ENCODE results near the gene COL23A1.

The COL23A1 gene

GRCh38 chr5:178418031-178418430, 172.2 kb downstream of the COL23A1 start:
- H3K9me3 ChIP-seq (ENCODE audit: insufficient read depth, low read depth, low read length), result no peaks in the 10 kb centered on the region
- H3K4me3 ChIP-seq (ENCODE audit: low read length), result no peak overlapping the region
- no peaks in the 10 kb centered on the region for H3K36me3 ChIP-seq (ENCODE audit: insufficient read depth, low read depth, low read length)
- peaks cover 25% of the 10 kb centered on the region for H3K4me1 ChIP-seq (ENCODE audit: insufficient read depth, low read length)
- no peak overlapping the region for H3K27ac ChIP-seq (ENCODE audit: low read length)
- no peaks in the 10 kb centered on the region for H3K27me3 ChIP-seq (ENCODE audit: insufficient read depth, low read length)
- no peak overlapping the region for H3K9ac ChIP-seq (ENCODE audit: low read depth, low read length)

- Histone ChIP-seq H3K4me1 (ENCODE audit: insufficient read depth, low read length) (peaks cover 24% of the 10 kb centered on the region), H3K36me3 (ENCODE audit: insufficient read depth, low read depth, low read length) (no peaks in the 10 kb centered on the region), H3K27me3 (ENCODE audit: insufficient read depth, low read length) (no peaks in the 10 kb centered on the region), H3K9me3 (ENCODE audit: insufficient read depth, low read depth, low read length) (no peaks in the 10 kb centered on the region), H3K4me3 (ENCODE audit: low read length) (no peak overlapping the region), H3K27ac (ENCODE audit: low read length) (no peak overlapping the region), H3K9ac (ENCODE audit: low read depth, low read length) (no peak overlapping the region)
Measured at GRCh38 chr5:178417391-178417811, 172.8 kb downstream of the COL23A1 start.

GRCh38 chr5:178416919-178417318, 173.3 kb downstream of the COL23A1 start:
- Histone ChIP-seq H3K9me3 (ENCODE audit: insufficient read depth, low read depth, low read length) (no peaks in the 10 kb centered on the region), H3K4me1 (ENCODE audit: insufficient read depth, low read length) (peaks cover 19% of the 10 kb centered on the region), H3K4me3 (ENCODE audit: low read length) (no peak overlapping the region), H3K36me3 (ENCODE audit: insufficient read depth, low read depth, low read length) (no peaks in the 10 kb centered on the region), H3K27ac (ENCODE audit: low read length) (no peak overlapping the region), H3K27me3 (ENCODE audit: insufficient read depth, low read length) (no peaks in the 10 kb centered on the region), H3K9ac (ENCODE audit: low read depth, low read length) (no peak overlapping the region)

- Histone ChIP-seq H3K27ac (ENCODE audit: low read length) (no peak overlapping the region), H3K4me3 (ENCODE audit: low read length) (no peak overlapping the region), H3K9me3 (ENCODE audit: insufficient read depth, low read depth, low read length) (no peaks in the 10 kb centered on the region)
Measured at GRCh38 chr5:178416206-178416882, 173.8 kb downstream of the COL23A1 start.

GRCh38 chr5:178415353-178415752, 174.8 kb downstream of the COL23A1 start:
- H3K9ac ChIP-seq (ENCODE audit: low read depth, low read length), result no peak overlapping the region
- no peak overlapping the region for H3K27ac ChIP-seq (ENCODE audit: low read length)
- H3K4me3 ChIP-seq (ENCODE audit: low read length), result no peak overlapping the region
- H3K9me3 ChIP-seq (ENCODE audit: insufficient read depth, low read depth, low read length), result no peaks in the 10 kb centered on the region
- no peaks in the 10 kb centered on the region for H3K27me3 ChIP-seq (ENCODE audit: insufficient read depth, low read length)
- H3K36me3 ChIP-seq (ENCODE audit: insufficient read depth, low read depth, low read length), result no peaks in the 10 kb centered on the region
- peaks cover 12% of the 10 kb centered on the region for H3K4me1 ChIP-seq (ENCODE audit: insufficient read depth, low read length)

More at GRCh38 chr5:178416206-178416882, 173.8 kb downstream of the COL23A1 start:
- Histone ChIP-seq H3K9ac (ENCODE audit: low read depth, low read length) (no peak overlapping the region), H3K27me3 (ENCODE audit: insufficient read depth, low read length) (no peaks in the 10 kb centered on the region), H3K4me1 (ENCODE audit: insufficient read depth, low read length) (peaks cover 18% of the 10 kb centered on the region), H3K36me3 (ENCODE audit: insufficient read depth, low read depth, low read length) (no peaks in the 10 kb centered on the region)

GRCh38 chr5:178413988-178414387, 176.2 kb downstream of the COL23A1 start:
- Histone ChIP-seq H3K4me3 (ENCODE audit: low read length) (no peak overlapping the region), H3K36me3 (ENCODE audit: insufficient read depth, low read depth, low read length) (no peaks in the 10 kb centered on the region), H3K9ac (ENCODE audit: low read depth, low read length) (no peak overlapping the region), H3K27ac (ENCODE audit: low read length) (no peak overlapping the region), H3K9me3 (ENCODE audit: insufficient read depth, low read depth, low read length) (no peaks in the 10 kb centered on the region), H3K4me1 (ENCODE audit: insufficient read depth, low read length) (peaks cover 3% of the 10 kb centered on the region), H3K27me3 (ENCODE audit: insufficient read depth, low read length) (no peaks in the 10 kb centered on the region)

GRCh38 chr5:178411083-178411482, 179.1 kb downstream of the COL23A1 start:
- no peak overlapping the region for H3K27ac ChIP-seq (ENCODE audit: low read length)
- H3K27me3 ChIP-seq (ENCODE audit: insufficient read depth, low read length), result no peaks in the 10 kb centered on the region
- no peaks in the 10 kb centered on the region; the same call in 1 of the 2 replicates for H3K4me1 ChIP-seq (ENCODE audit: insufficient read depth, low read length)
- no peaks in the 10 kb centered on the region for H3K36me3 ChIP-seq (ENCODE audit: insufficient read depth, low read depth, low read length)
- H3K9ac ChIP-seq (ENCODE audit: low read depth, low read length), result no peak overlapping the region
- H3K9me3 ChIP-seq (ENCODE audit: insufficient read depth, low read depth, low read length), result no peaks in the 10 kb centered on the region
- no peak overlapping the region for H3K4me3 ChIP-seq (ENCODE audit: low read length)

- Histone ChIP-seq H3K9me3 (ENCODE audit: insufficient read depth, low read depth, low read length) (no peaks in the 10 kb centered on the region), H3K4me3 (ENCODE audit: low read length) (no peak overlapping the region), H3K36me3 (ENCODE audit: insufficient read depth, low read depth, low read length) (no peaks in the 10 kb centered on the region), H3K4me1 (ENCODE audit: insufficient read depth, low read length) (no peaks in the 10 kb centered on the region), H3K9ac (ENCODE audit: low read depth, low read length) (no peak overlapping the region), H3K27me3 (ENCODE audit: insufficient read depth, low read length) (no peaks in the 10 kb centered on the region), H3K27ac (ENCODE audit: low read length) (no peak overlapping the region)
Measured at GRCh38 chr5:178407646-178408045, 182.5 kb downstream of the COL23A1 start.

- no peaks in the 10 kb centered on the region for H3K4me1 ChIP-seq (ENCODE audit: insufficient read depth, low read length)
- H3K27ac ChIP-seq (ENCODE audit: low read length), result no peak overlapping the region
- no peak overlapping the region for H3K9ac ChIP-seq (ENCODE audit: low read depth, low read length)
- H3K4me3 ChIP-seq (ENCODE audit: low read length), result no peak overlapping the region
- H3K9me3 ChIP-seq (ENCODE audit: insufficient read depth, low read depth, low read length), result no peaks in the 10 kb centered on the region
- H3K27me3 ChIP-seq (ENCODE audit: insufficient read depth, low read length), result no peaks in the 10 kb centered on the region
- no peaks in the 10 kb centered on the region for H3K36me3 ChIP-seq (ENCODE audit: insufficient read depth, low read depth, low read length)
Measured at GRCh38 chr5:178404987-178405386, 185.2 kb downstream of the COL23A1 start.

GRCh38 chr5:178403956-178404600, 186.1 kb downstream of the COL23A1 start:
- Histone ChIP-seq H3K9ac (ENCODE audit: low read depth, low read length) (no peak overlapping the region), H3K9me3 (ENCODE audit: insufficient read depth, low read depth, low read length) (no peaks in the 10 kb centered on the region)

GRCh38 chr5:178403351-178403750, 186.8 kb downstream of the COL23A1 start:
- Histone ChIP-seq H3K9me3 (ENCODE audit: insufficient read depth, low read depth, low read length) (no peaks in the 10 kb centered on the region), H3K4me3 (ENCODE audit: low read length) (no peak overlapping the region), H3K36me3 (ENCODE audit: insufficient read depth, low read depth, low read length) (no peaks in the 10 kb centered on the region), H3K4me1 (ENCODE audit: insufficient read depth, low read length) (no peaks in the 10 kb centered on the region), H3K27me3 (ENCODE audit: insufficient read depth, low read length) (no peaks in the 10 kb centered on the region), H3K9ac (ENCODE audit: low read depth, low read length) (no peak overlapping the region), H3K27ac (ENCODE audit: low read length) (no peak overlapping the region)

More at GRCh38 chr5:178403956-178404600, 186.1 kb downstream of the COL23A1 start:
- H3K27ac ChIP-seq (ENCODE audit: low read length), result no peak overlapping the region
- H3K36me3 ChIP-seq (ENCODE audit: insufficient read depth, low read depth, low read length), result no peaks in the 10 kb centered on the region
- no peak overlapping the region for H3K4me3 ChIP-seq (ENCODE audit: low read length)
- H3K27me3 ChIP-seq (ENCODE audit: insufficient read depth, low read length), result no peaks in the 10 kb centered on the region
- H3K4me1 ChIP-seq (ENCODE audit: insufficient read depth, low read length), result no peaks in the 10 kb centered on the region

- no peaks in the 10 kb centered on the region for H3K27me3 ChIP-seq (ENCODE audit: insufficient read depth, low read length)
- no peak overlapping the region for H3K27ac ChIP-seq (ENCODE audit: low read length)
- no peak overlapping the region for H3K9ac ChIP-seq (ENCODE audit: low read depth, low read length)
Measured at GRCh38 chr5:178399701-178400095, 190.5 kb downstream of the COL23A1 start.

More at GRCh38 chr5:178399701-178400095, 190.5 kb downstream of the COL23A1 start:
- Histone ChIP-seq H3K4me3 (ENCODE audit: low read length) (no peak overlapping the region), H3K36me3 (ENCODE audit: insufficient read depth, low read depth, low read length) (no peaks in the 10 kb centered on the region), H3K9me3 (ENCODE audit: insufficient read depth, low read depth, low read length) (no peaks in the 10 kb centered on the region), H3K4me1 (ENCODE audit: insufficient read depth, low read length) (peaks cover 3% of the 10 kb centered on the region; the same call in 1 of the 2 replicates)

All from iPS-20b (cell line).